Measurements from ENCODE around the gene SLC25A42.
"Not testable (repeated sequence)": the region's sequence is repeated elsewhere in the genome, so short reads cannot be mapped to it uniquely, and the experiment has no call there.

Gene SLC25A42

GRCh38 chr19:19063183-19064097 lies at the start of gene SLC25A42:
Gene SLC25A42 (plus strand): TSS chr19:19063994. CDS start chr19:19096125, 32,131 bp downstream.
- H3K27ac ChIP-seq (ENCODE audit: low read depth, low read length) = peak within 1 kb of the TSS; percentile 57

GRCh38 chr19:19021115-19021514 lies 42.7 kb upstream of the SLC25A42 start:
- Histone ChIP-seq H3K27me3 (ENCODE audit: control insufficient read depth, insufficient read depth, low read length) (no peaks in the 10 kb centered on the region), H3K36me3 (ENCODE audit: control insufficient read depth, insufficient read depth, low read length) (peaks cover 83% of the 10 kb centered on the region), H3K9me3 (ENCODE audit: control insufficient read depth, insufficient read depth, low read length) (no peaks in the 10 kb centered on the region), H3K9ac (ENCODE audit: low read depth, low read length) (no peak overlapping the region), H3K27ac (ENCODE audit: low read depth, low read length) (no peak overlapping the region), H3K4me3 (ENCODE audit: low read depth, low read length) (no peak overlapping the region), H3K4me1 (ENCODE audit: control insufficient read depth, insufficient read depth, low read length) (no peaks in the 10 kb centered on the region)

More at GRCh38 chr19:19063183-19064097, at the start of gene SLC25A42:
- Histone ChIP-seq H3K4me3 (ENCODE audit: low read depth, low read length) (peak within 1 kb of the TSS; percentile 61), H3K36me3 (ENCODE audit: control insufficient read depth, insufficient read depth, low read length) (peaks cover 17% of the 10 kb centered on the region), H3K9ac (ENCODE audit: low read depth, low read length) (peak within 1 kb of the TSS; percentile 9; the same call in 1 of the 2 replicates), H3K27me3 (ENCODE audit: control insufficient read depth, insufficient read depth, low read length) (peaks cover 36% of the 10 kb centered on the region), H3K9me3 (ENCODE audit: control insufficient read depth, insufficient read depth, low read length) (no peaks in the 10 kb centered on the region), H3K4me1 (ENCODE audit: control insufficient read depth, insufficient read depth, low read length) (peaks cover 9% of the 10 kb centered on the region)

GRCh38 chr19:19022380-19022961 lies 41.3 kb upstream of the SLC25A42 start:
- Histone ChIP-seq H3K36me3 (ENCODE audit: control insufficient read depth, insufficient read depth, low read length) (peaks cover 83% of the 10 kb centered on the region), H3K27ac (ENCODE audit: low read depth, low read length) (no peak overlapping the region), H3K9ac (ENCODE audit: low read depth, low read length) (no peak overlapping the region), H3K4me1 (ENCODE audit: control insufficient read depth, insufficient read depth, low read length) (no peaks in the 10 kb centered on the region), H3K4me3 (ENCODE audit: low read depth, low read length) (no peak overlapping the region), H3K27me3 (ENCODE audit: control insufficient read depth, insufficient read depth, low read length) (no peaks in the 10 kb centered on the region), H3K9me3 (ENCODE audit: control insufficient read depth, insufficient read depth, low read length) (no peaks in the 10 kb centered on the region)

- not testable (repeated sequence) for H3K4me1 ChIP-seq (ENCODE audit: control insufficient read depth, insufficient read depth, low read length); H3K9me3 ChIP-seq (ENCODE audit: control insufficient read depth, insufficient read depth, low read length); H3K27me3 ChIP-seq (ENCODE audit: control insufficient read depth, insufficient read depth, low read length); H3K27ac ChIP-seq (ENCODE audit: low read depth, low read length); H3K9ac ChIP-seq (ENCODE audit: low read depth, low read length); H3K4me3 ChIP-seq (ENCODE audit: low read depth, low read length)
- peaks cover 82% of the 10 kb centered on the region for H3K36me3 ChIP-seq (ENCODE audit: control insufficient read depth, insufficient read depth, low read length)
Observed at GRCh38 chr19:19023376-19023775, 40.4 kb upstream of the SLC25A42 start.

GRCh38 chr19:19025861-19026260 lies 37.9 kb upstream of the SLC25A42 start:
- no peaks in the 10 kb centered on the region for H3K27me3 ChIP-seq (ENCODE audit: control insufficient read depth, insufficient read depth, low read length)
- no peak overlapping the region for H3K27ac ChIP-seq (ENCODE audit: low read depth, low read length)
- no peak overlapping the region for H3K9ac ChIP-seq (ENCODE audit: low read depth, low read length)
- H3K36me3 ChIP-seq (ENCODE audit: control insufficient read depth, insufficient read depth, low read length) = peaks cover 91% of the 10 kb centered on the region
- H3K4me1 ChIP-seq (ENCODE audit: control insufficient read depth, insufficient read depth, low read length) = no peaks in the 10 kb centered on the region
- no peak overlapping the region for H3K4me3 ChIP-seq (ENCODE audit: low read depth, low read length)
- no peaks in the 10 kb centered on the region for H3K9me3 ChIP-seq (ENCODE audit: control insufficient read depth, insufficient read depth, low read length)

- Histone ChIP-seq H3K4me3 (ENCODE audit: low read depth, low read length) (no peak overlapping the region), H3K27ac (ENCODE audit: low read depth, low read length) (no peak overlapping the region), H3K36me3 (ENCODE audit: control insufficient read depth, insufficient read depth, low read length) (peaks cover 91% of the 10 kb centered on the region), H3K9ac (ENCODE audit: low read depth, low read length) (no peak overlapping the region), H3K27me3 (ENCODE audit: control insufficient read depth, insufficient read depth, low read length) (no peaks in the 10 kb centered on the region), H3K4me1 (ENCODE audit: control insufficient read depth, insufficient read depth, low read length) (no peaks in the 10 kb centered on the region), H3K9me3 (ENCODE audit: control insufficient read depth, insufficient read depth, low read length) (no peaks in the 10 kb centered on the region)
Observed at GRCh38 chr19:19026299-19026971, 37.4 kb upstream of the SLC25A42 start.

- H3K27ac ChIP-seq (ENCODE audit: low read depth, low read length) = no peak overlapping the region
- no peak overlapping the region for H3K4me3 ChIP-seq (ENCODE audit: low read depth, low read length)
- no peak overlapping the region for H3K9ac ChIP-seq (ENCODE audit: low read depth, low read length)
- H3K27me3 ChIP-seq (ENCODE audit: control insufficient read depth, insufficient read depth, low read length) = no peaks in the 10 kb centered on the region
- no peaks in the 10 kb centered on the region for H3K9me3 ChIP-seq (ENCODE audit: control insufficient read depth, insufficient read depth, low read length)
- no peaks in the 10 kb centered on the region for H3K4me1 ChIP-seq (ENCODE audit: control insufficient read depth, insufficient read depth, low read length)
- peaks cover 88% of the 10 kb centered on the region for H3K36me3 ChIP-seq (ENCODE audit: control insufficient read depth, insufficient read depth, low read length)
Observed at GRCh38 chr19:19027228-19027627, 36.6 kb upstream of the SLC25A42 start.

GRCh38 chr19:19028526-19028925 lies 35.3 kb upstream of the SLC25A42 start:
- Histone ChIP-seq H3K9me3 (ENCODE audit: control insufficient read depth, insufficient read depth, low read length) (no peaks in the 10 kb centered on the region), H3K4me1 (ENCODE audit: control insufficient read depth, insufficient read depth, low read length) (no peaks in the 10 kb centered on the region), H3K27ac (ENCODE audit: low read depth, low read length) (no peak overlapping the region), H3K27me3 (ENCODE audit: control insufficient read depth, insufficient read depth, low read length) (no peaks in the 10 kb centered on the region), H3K36me3 (ENCODE audit: control insufficient read depth, insufficient read depth, low read length) (peaks cover 75% of the 10 kb centered on the region), H3K4me3 (ENCODE audit: low read depth, low read length) (no peak overlapping the region), H3K9ac (ENCODE audit: low read depth, low read length) (no peak overlapping the region)

- 0 out of 2 replicates have a peak overlapping the region, but pooled peaks have one; percentile 94 for H3K4me3 ChIP-seq (ENCODE audit: low read depth, low read length)
- no peaks in the 10 kb centered on the region for H3K27me3 ChIP-seq (ENCODE audit: control insufficient read depth, insufficient read depth, low read length)
- H3K9me3 ChIP-seq (ENCODE audit: control insufficient read depth, insufficient read depth, low read length) = no peaks in the 10 kb centered on the region
- no peak overlapping the region for H3K27ac ChIP-seq (ENCODE audit: low read depth, low read length)
- H3K9ac ChIP-seq (ENCODE audit: low read depth, low read length) = no peak overlapping the region
- H3K4me1 ChIP-seq (ENCODE audit: control insufficient read depth, insufficient read depth, low read length) = peaks cover 3% of the 10 kb centered on the region; the same call in 1 of the 2 replicates
- H3K36me3 ChIP-seq (ENCODE audit: control insufficient read depth, insufficient read depth, low read length) = peaks cover 51% of the 10 kb centered on the region
Observed at GRCh38 chr19:19031891-19032290, 31.9 kb upstream of the SLC25A42 start.

GRCh38 chr19:19032420-19033175 lies 31.2 kb upstream of the SLC25A42 start:
- H3K9me3 ChIP-seq (ENCODE audit: control insufficient read depth, insufficient read depth, low read length) = peaks cover 2% of the 10 kb centered on the region
- H3K4me1 ChIP-seq (ENCODE audit: control insufficient read depth, insufficient read depth, low read length) = peaks cover 3% of the 10 kb centered on the region; the same call in 1 of the 2 replicates
- peaks cover 51% of the 10 kb centered on the region for H3K36me3 ChIP-seq (ENCODE audit: control insufficient read depth, insufficient read depth, low read length)
- H3K9ac ChIP-seq (ENCODE audit: low read depth, low read length) = peak overlapping the region; percentile 78
- peak overlapping the region; percentile 96 for H3K27ac ChIP-seq (ENCODE audit: low read depth, low read length)
- peak overlapping the region; percentile 94 for H3K4me3 ChIP-seq (ENCODE audit: low read depth, low read length)
- H3K27me3 ChIP-seq (ENCODE audit: control insufficient read depth, insufficient read depth, low read length) = no peaks in the 10 kb centered on the region

All from HUES48 (cell line).